WI38 (cell line): ENCODE measurements around the gene ZNF771.
"Not testable (repeated sequence)": the region's sequence is repeated elsewhere in the genome, so short reads cannot be mapped to it uniquely, and the experiment has no call there.

ENCODE experiments used
- H3K4me3 ChIP-seq: 2 replicates; pipeline ENCODE4 v1.5.1; 2011; ENCODE audit warnings: low read depth, mild to moderate bottlenecking, control low read depth, low read length
- CTCF ChIP-seq: IDR thresholded peaks from 2 replicates; pipeline ENCODE4 v1.5.1; 2012; ENCODE audit warnings: low read depth, mild to moderate bottlenecking, control low read depth, low read length

The ZNF771 gene

GRCh38 chr16:30449116-30449435 is 41.7 kb downstream of the ZNF771 start:
- no peak overlapping the region for H3K4me3 ChIP-seq
- TF ChIP-seq CTCF, result no peak

GRCh38 chr16:30452709-30453580 is 45.5 kb downstream of the ZNF771 start:
- not testable (repeated sequence) for H3K4me3 ChIP-seq

- TF ChIP-seq CTCF, result no peak
- H3K4me3 ChIP-seq, result no peak overlapping the region
These were observed 48.9 kb downstream of the ZNF771 start for GRCh38 chr16:30456302-30456701.

GRCh38 chr16:30457256-30457655 is 49.9 kb downstream of the ZNF771 start:
- no peak overlapping the region for H3K4me3 ChIP-seq
- no peak for TF ChIP-seq CTCF

GRCh38 chr16:30457743-30458560 is 50.5 kb downstream of the ZNF771 start:
- H3K4me3 ChIP-seq, result no peak overlapping the region
- TF ChIP-seq CTCF, result no peak

- no peak for TF ChIP-seq CTCF
- H3K4me3 ChIP-seq, result no peak overlapping the region
These were observed 51.4 kb downstream of the ZNF771 start for GRCh38 chr16:30458561-30459394.

GRCh38 chr16:30459456-30459855 is 52.0 kb downstream of the ZNF771 start:
- no peak overlapping the region for H3K4me3 ChIP-seq
- no peak for TF ChIP-seq CTCF

GRCh38 chr16:30461426-30461825 is 54.0 kb downstream of the ZNF771 start:
- not testable (repeated sequence) for H3K4me3 ChIP-seq
